H9 (cell line): ENCODE results near the gene MRPS16. TPM values are rescaled to one million over a fixed set of nuclear protein-coding genes. Genes with fewer than 3 reads are reported as not detected.

Experiments used
- DNase-seq: peaks from one replicate; pipeline ENCODE4 v3.0.0-alpha.2; 2017
- H2AFZ ChIP-seq: one replicate; pipeline ENCODE4 v1.6.1; 2013; ENCODE audit warnings: mild to moderate bottlenecking, low read length, control low read depth, moderate library complexity
- H2AK5ac ChIP-seq: 2 replicates; pipeline ENCODE4 v1.6.1; 2013; ENCODE audit warnings: low read length, control low read depth, mixed read lengths; ENCODE audit not compliant: insufficient read length
- H2BK120ac ChIP-seq: one replicate; pipeline ENCODE4 v1.6.1; 2013; ENCODE audit warnings: low read depth, mild to moderate bottlenecking, low read length, control low read depth, inconsistent platforms; ENCODE audit not compliant: poor library complexity, severe bottlenecking
- H2BK12ac ChIP-seq: 2 replicates; pipeline ENCODE4 v1.6.1; 2013; ENCODE audit warnings: low read length, control low read depth, mixed read lengths, low read depth; ENCODE audit not compliant: insufficient read length
- H2BK15ac ChIP-seq: 2 replicates; pipeline ENCODE4 v1.6.1; 2013; ENCODE audit warnings: low read depth, low read length, control low read depth
- H2BK20ac ChIP-seq: one replicate; pipeline ENCODE4 v1.6.1; 2013; ENCODE audit warnings: low read depth, mild to moderate bottlenecking, low read length, control low read depth, inconsistent platforms; ENCODE audit not compliant: poor library complexity, severe bottlenecking
- H2BK5ac ChIP-seq: 2 replicates; pipeline ENCODE4 v1.6.1; 2013; ENCODE audit warnings: low read length, control low read depth, mixed read lengths; ENCODE audit not compliant: insufficient read length
- H3K14ac ChIP-seq: 2 replicates; pipeline ENCODE4 v1.6.1; 2013; ENCODE audit warnings: low read length, control low read depth; ENCODE audit not compliant: insufficient read depth
- H3K18ac ChIP-seq: 2 replicates; pipeline ENCODE4 v1.6.1; 2013; ENCODE audit warnings: low read depth, mild to moderate bottlenecking, mixed read lengths, low read length, control low read depth; ENCODE audit not compliant: insufficient read length
- H3K23ac ChIP-seq: 2 replicates; pipeline ENCODE4 v1.6.1; 2013; ENCODE audit warnings: low read length, control low read depth, mixed read lengths, low read depth; ENCODE audit not compliant: insufficient read length
- H3K23me2 ChIP-seq: 2 replicates; pipeline ENCODE4 v1.6.1; 2013; ENCODE audit warnings: low read depth, mild to moderate bottlenecking, mixed read lengths, low read length, control low read depth; ENCODE audit not compliant: insufficient read length, poor library complexity, severe bottlenecking
- H3K27ac ChIP-seq: 2 replicates; pipeline ENCODE4 v1.5.1; 2013; ENCODE audit warnings: low read length, control low read depth, mixed read lengths, low read depth; ENCODE audit not compliant: insufficient read length
- H3K27me3 ChIP-seq: 2 replicates; pipeline ENCODE4 v1.6.1; 2013; ENCODE audit warnings: low read length, control low read depth, inconsistent platforms; ENCODE audit not compliant: insufficient read depth
- H3K4ac ChIP-seq: 2 replicates; pipeline ENCODE4 v1.6.1; 2013; ENCODE audit warnings: low read depth, mild to moderate bottlenecking, control low read depth, inconsistent platforms, low read length, moderate library complexity
- H3K4me1 ChIP-seq: 2 replicates; pipeline ENCODE4 v1.6.1; 2013; ENCODE audit warnings: low read length, control low read depth, inconsistent platforms; ENCODE audit not compliant: insufficient read depth
- H3K4me2 ChIP-seq: 2 replicates; pipeline ENCODE4 v1.6.1; 2013; ENCODE audit warnings: low read length, control low read depth, mixed read lengths; ENCODE audit not compliant: insufficient read length, insufficient read depth
- H3K56ac ChIP-seq: 2 replicates; pipeline ENCODE4 v1.6.1; 2013; ENCODE audit warnings: low read depth, mild to moderate bottlenecking, mixed read lengths, low read length, control low read depth; ENCODE audit not compliant: insufficient read length
- H3K79me1 ChIP-seq: 2 replicates; pipeline ENCODE4 v1.6.1; 2013; ENCODE audit warnings: low read depth, mild to moderate bottlenecking, moderate library complexity, low read length, control low read depth, inconsistent platforms; ENCODE audit not compliant: insufficient read depth, poor library complexity, severe bottlenecking
- H3K79me2 ChIP-seq: 2 replicates; pipeline ENCODE4 v1.6.1; 2013; ENCODE audit warnings: low read length, control low read depth, inconsistent platforms; ENCODE audit not compliant: insufficient read depth
- H3K9ac ChIP-seq: 2 replicates; pipeline ENCODE4 v1.6.1; 2013; ENCODE audit warnings: low read length, control low read depth, mixed read lengths; ENCODE audit not compliant: insufficient read length; ENCODE audit errors: extremely low read depth
- H3K9me3 ChIP-seq: one replicate; pipeline ENCODE4 v1.6.1; 2013; ENCODE audit warnings: low read depth, low read length, inconsistent platforms; ENCODE audit not compliant: control insufficient read depth
- H3T11ph ChIP-seq: one replicate; pipeline ENCODE4 v1.6.1; 2013; ENCODE audit warnings: mild to moderate bottlenecking, low read length, control low read depth, inconsistent platforms
- H4K20me1 ChIP-seq: one replicate; pipeline ENCODE4 v1.6.1; 2013; ENCODE audit not compliant: control insufficient read depth, insufficient read length, insufficient read depth
- H4K5ac ChIP-seq: 2 replicates; pipeline ENCODE4 v1.6.1; 2013; ENCODE audit warnings: low read depth, mild to moderate bottlenecking, mixed read lengths, low read length, control low read depth; ENCODE audit not compliant: insufficient read length
- H4K8ac ChIP-seq: replicated peaks from 2 replicates; pipeline ENCODE4 v1.6.1; 2013; ENCODE audit warnings: low read length, control low read depth, mixed read lengths, low read depth; ENCODE audit not compliant: insufficient read length
- H4K91ac ChIP-seq: 2 replicates; pipeline ENCODE4 v1.6.1; 2013; ENCODE audit warnings: low read depth, mild to moderate bottlenecking, moderate library complexity, mixed read lengths, low read length, control low read depth; ENCODE audit not compliant: insufficient read length
- H3K27ac Mint-ChIP-seq, 3 experiments: 2 replicates in 2 of 3; 3 replicates in 1 of 3; pipeline ENCODE4 v1.8.0; 2020 to 2021; ENCODE audit warnings: mixed read lengths in 3 of 3, mild to moderate bottlenecking in 1 of 3, moderate library complexity in 1 of 3
- H3K27me3 Mint-ChIP-seq: 2 replicates; pipeline ENCODE4 v1.8.0; 2021; ENCODE audit warnings: low read depth, mild to moderate bottlenecking, moderate library complexity, mixed read lengths
- H3K36me3 Mint-ChIP-seq, 3 experiments: 2 replicates in 2 of 3; 3 replicates in 1 of 3; pipeline ENCODE4 v1.8.0; 2020 to 2021; ENCODE audit warnings: low read depth in 3 of 3, mixed read lengths in 3 of 3; ENCODE audit not compliant: insufficient read depth in 1 of 3
- H3K4me1 Mint-ChIP-seq, 2 experiments: 2 replicates each; pipeline ENCODE4 v1.8.0; 2020; ENCODE audit warnings: mixed read lengths in 2 of 2
- H3K4me3 Mint-ChIP-seq, 2 experiments: 2 replicates in 1 of 2; 3 replicates in 1 of 2; pipeline ENCODE4 v1.8.0; 2020 to 2021; ENCODE audit warnings: mild to moderate bottlenecking in 2 of 2, mixed read lengths in 2 of 2, moderate library complexity in 1 of 2
- H3K9me3 Mint-ChIP-seq, 2 experiments: 2 replicates in 1 of 2; 3 replicates in 1 of 2; pipeline ENCODE4 v1.8.0; 2020; ENCODE audit warnings: mild to moderate bottlenecking in 2 of 2, mixed read lengths in 2 of 2, moderate library complexity in 1 of 2
- WGBS: extraction: QIAGEN DNeasy Blood & Tissue Kit; methylation state at CpG from one replicate; pipeline ENCODE4 v1.1.7; 2013; ENCODE audit warnings: missing lambda C conversion rate, low lambda C conversion rate, mixed read lengths; ENCODE audit not compliant: insufficient read length; ENCODE audit errors: extremely low coverage; 5-methylcytosine and 5-hydroxymethylcytosine counted together
- long read RNA-seq: library from polyadenylated mRNA; unstranded; transcript quantifications from one replicate; pipeline ENCODE4 v2.0.0, GENCODE V29; 2020
- total RNA-seq: library from RNA; stranded (reverse); gene quantifications from 2 replicates; pipeline ENCODE4 v1.2.1, GENCODE V29; 2021
- TF ChIP-seq, protein P1 (sequence below): fragments of 200-600 bp; sonication (generic); conservative IDR thresholded peaks from 3 replicates; pipeline ENCODE4 v1.8.0; 2021; ENCODE audit warnings: antibody characterized with exemption, mild to moderate bottlenecking

The MRPS16 gene
- 122 and 128 TPM in 2 replicates for total RNA-seq
- long read RNA-seq, transcript MRPS16-202 (3 exons, 2,634 nt): major isoform, 161 of 185 reads
- long read RNA-seq, transcript MRPS16-205 (3 exons, 2,580 nt): minor isoform, 7 of 185 reads
- long read RNA-seq, partial matches to known transcripts: 5 of 185 reads
- long read RNA-seq, other reads (novel, unspliced or antisense): 8 of 185 reads

DNA sequence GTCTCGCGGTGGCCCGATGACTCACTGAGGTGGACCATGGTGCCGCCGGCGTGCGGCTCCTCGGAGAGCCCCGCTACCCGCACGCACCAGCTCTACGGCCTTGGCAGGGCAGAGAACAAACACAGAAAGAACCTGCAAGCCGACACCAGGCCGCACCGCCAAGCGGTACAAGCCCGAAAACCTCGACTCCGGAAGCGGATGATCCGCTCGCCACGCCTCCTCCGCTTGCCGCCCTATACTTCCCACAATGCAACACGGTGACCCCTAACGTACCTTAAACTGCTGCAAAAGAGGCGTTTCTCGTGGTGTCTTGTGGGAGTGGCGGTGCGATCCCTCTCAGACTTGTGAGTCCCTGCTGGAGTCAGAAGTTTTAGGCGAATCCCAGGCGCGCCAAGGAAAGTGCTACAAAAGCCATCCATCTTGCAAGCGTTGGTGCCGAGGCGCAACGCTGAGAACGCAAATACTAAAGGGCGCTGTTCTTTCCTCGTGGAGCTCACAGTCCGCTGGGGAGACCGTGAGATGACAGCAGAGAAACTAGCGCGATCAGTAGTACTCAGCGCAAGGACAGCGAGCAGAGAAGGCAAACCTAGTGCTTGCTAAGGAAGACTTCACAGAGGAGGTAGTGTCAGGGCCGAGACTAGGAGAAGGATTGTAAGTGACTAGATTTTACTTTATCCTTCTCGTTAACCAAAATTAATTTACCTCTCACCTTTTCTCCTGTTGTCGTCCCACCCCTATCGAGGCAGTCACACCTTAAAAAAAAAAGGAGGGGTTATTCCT, at the start of gene MRPS16:
Gene MRPS16, minus strand, starts transcription at position 200 of the 780 bp plus-strand sequence. Its CDS starts 162 bp downstream, at position 38.
- Histone ChIP-seq H2BK20ac (no peak within 1 kb of the TSS), H4K8ac (no peak within 1 kb of the TSS)
- WGBS: no CpG with 5 or more reads among the region's 51 CpGs

More for the DNA sequence above, at the start of gene MRPS16:
- H3K4me2 ChIP-seq: peak within 1 kb of the TSS; percentile 67
- no peak within 1 kb of the TSS for H4K5ac ChIP-seq
- TF ChIP-seq, protein P1, sequence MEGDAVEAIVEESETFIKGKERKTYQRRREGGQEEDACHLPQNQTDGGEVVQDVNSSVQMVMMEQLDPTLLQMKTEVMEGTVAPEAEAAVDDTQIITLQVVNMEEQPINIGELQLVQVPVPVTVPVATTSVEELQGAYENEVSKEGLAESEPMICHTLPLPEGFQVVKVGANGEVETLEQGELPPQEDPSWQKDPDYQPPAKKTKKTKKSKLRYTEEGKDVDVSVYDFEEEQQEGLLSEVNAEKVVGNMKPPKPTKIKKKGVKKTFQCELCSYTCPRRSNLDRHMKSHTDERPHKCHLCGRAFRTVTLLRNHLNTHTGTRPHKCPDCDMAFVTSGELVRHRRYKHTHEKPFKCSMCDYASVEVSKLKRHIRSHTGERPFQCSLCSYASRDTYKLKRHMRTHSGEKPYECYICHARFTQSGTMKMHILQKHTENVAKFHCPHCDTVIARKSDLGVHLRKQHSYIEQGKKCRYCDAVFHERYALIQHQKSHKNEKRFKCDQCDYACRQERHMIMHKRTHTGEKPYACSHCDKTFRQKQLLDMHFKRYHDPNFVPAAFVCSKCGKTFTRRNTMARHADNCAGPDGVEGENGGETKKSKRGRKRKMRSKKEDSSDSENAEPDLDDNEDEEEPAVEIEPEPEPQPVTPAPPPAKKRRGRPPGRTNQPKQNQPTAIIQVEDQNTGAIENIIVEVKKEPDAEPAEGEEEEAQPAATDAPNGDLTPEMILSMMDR: no peak; the same call in 2 of the 3 replicates
- H3K4me1 Mint-ChIP-seq: peaks cover 13 to 23% of the 10 kb centered on the region in 2 experiments
- no peak within 1 kb of the TSS for H2BK12ac ChIP-seq
- H3K27ac Mint-ChIP-seq: peak within 1 kb of the TSS; percentile 97 to 99 (median 98)
- H4K91ac ChIP-seq: no peak within 1 kb of the TSS
- no peak within 1 kb of the TSS for H3T11ph ChIP-seq
- H3K56ac ChIP-seq: no peak within 1 kb of the TSS
- H2BK120ac ChIP-seq: no peak within 1 kb of the TSS
- peak within 1 kb of the TSS; percentile 59 for H3K27ac ChIP-seq
- H3K9me3 Mint-ChIP-seq: peaks cover 0 to 2% of the 10 kb centered on the region in 2 experiments; a peak in 1 of 5 replicates
- H3K79me2 ChIP-seq: peaks cover 6% of the 10 kb centered on the region; the same call in 1 of the 2 replicates
- H3K27me3 ChIP-seq: no peaks in the 10 kb centered on the region
- H3K14ac ChIP-seq: peak within 1 kb of the TSS; percentile 64; the same call in 1 of the 2 replicates
- peak within 1 kb of the TSS; percentile 56 for H2AFZ ChIP-seq
- H3K23me2 ChIP-seq: peaks cover 6% of the 10 kb centered on the region
- no peak within 1 kb of the TSS; the same call in 1 of the 2 replicates for H3K4ac ChIP-seq
- DNase-seq: peak; percentile 98
- H2AK5ac ChIP-seq: no peak within 1 kb of the TSS
- no peak within 1 kb of the TSS for H3K23ac ChIP-seq
- peaks cover 10% of the 10 kb centered on the region for H3K79me1 ChIP-seq
- peak within 1 kb of the TSS; percentile 75 for H3K18ac ChIP-seq
- H3K4me1 ChIP-seq: no peaks in the 10 kb centered on the region
- H3K9ac ChIP-seq: peak within 1 kb of the TSS; percentile 94
- H3K4me3 Mint-ChIP-seq: peak within 1 kb of the TSS; percentile 94 to 97
- H3K36me3 Mint-ChIP-seq: peaks cover 16 to 36% (median 21%) of the 10 kb centered on the region in 3 experiments
- no peak within 1 kb of the TSS for H2BK15ac ChIP-seq
- peak within 1 kb of the TSS; percentile 13 for H2BK5ac ChIP-seq
- H3K9me3 ChIP-seq: no peaks in the 10 kb centered on the region
- no peaks in the 10 kb centered on the region for H4K20me1 ChIP-seq
- H3K27me3 Mint-ChIP-seq: no peaks in the 10 kb centered on the region
